GM12878 (cell line): ENCODE measurements around the gene EYS.

Experiments used
- ATF2 ChIP-seq: IDR thresholded peaks from 2 replicates; pipeline ENCODE4 v1.6.1; 2012; ENCODE audit warnings: low read length, inconsistent platforms
- ATF3 ChIP-seq: IDR thresholded peaks from 2 replicates; pipeline ENCODE4 v1.6.1; 2011; ENCODE audit warnings: low read depth, mild to moderate bottlenecking, low read length, moderate library complexity, borderline replicate concordance; ENCODE audit errors: extremely low read depth
- BACH1 ChIP-seq: fragments of 450-650 bp; IDR thresholded peaks from 2 replicates; pipeline ENCODE4 v1.6.1; 2017; ENCODE audit warnings: mild to moderate bottlenecking, borderline replicate concordance
- BCL11A ChIP-seq: IDR thresholded peaks from 2 replicates; pipeline ENCODE4 v1.6.1; 2011; ENCODE audit warnings: low read depth, low read length
- EP300 ChIP-seq, 2 experiments: fragments of 150-350 bp in 1 of 2; IDR thresholded peaks; 2 replicates each; pipeline ENCODE4 v1.6.1; 2011 to 2012; ENCODE audit warnings: low read depth in 2 of 2, low read length in 2 of 2, borderline replicate concordance in 1 of 2, improper control_type of control experiment in 1 of 2, inconsistent platforms in 1 of 2; ENCODE audit not compliant: control insufficient read depth in 1 of 2
- EZH2 ChIP-seq: IDR thresholded peaks from 2 replicates; pipeline ENCODE4 v1.6.1; 2012; ENCODE audit warnings: low read depth, mild to moderate bottlenecking, control low read depth, inconsistent platforms, low read length, borderline replicate concordance; ENCODE audit not compliant: control insufficient read depth
- HDAC2 ChIP-seq: fragments of 200-600 bp; sonication (generic); IDR thresholded peaks from 2 replicates; pipeline ENCODE4 v1.6.1; 2017
- MTA3 ChIP-seq: IDR thresholded peaks from 2 replicates; pipeline ENCODE4 v1.6.1; 2012; ENCODE audit warnings: low read length, inconsistent platforms, borderline replicate concordance
- MXI1 ChIP-seq: fragments of 150-350 bp; IDR thresholded peaks from 2 replicates; pipeline ENCODE4 v1.6.1; 2011; ENCODE audit warnings: low read depth, mild to moderate bottlenecking, inconsistent platforms, low read length, improper control_type of control experiment
- NFYB ChIP-seq: IDR thresholded peaks from 2 replicates; pipeline ENCODE4 v1.6.1; 2011; ENCODE audit warnings: low read depth, mild to moderate bottlenecking, low read length, improper control_type of control experiment, moderate library complexity; ENCODE audit not compliant: insufficient read depth
- POLR2AphosphoS5 ChIP-seq: IDR thresholded peaks from 2 replicates; pipeline ENCODE4 v1.6.1; 2011; ENCODE audit warnings: mild to moderate bottlenecking, low read length, inconsistent platforms
- RELA ChIP-seq: fragments of 450-650 bp; IDR thresholded peaks from 2 replicates; pipeline ENCODE4 v1.8.0; 2014; ENCODE audit warnings: borderline replicate concordance; ENCODE audit not compliant: partially characterized antibody
- ZNF24 ChIP-seq: fragments of 450-650 bp; IDR thresholded peaks from 2 replicates; pipeline ENCODE4 v1.6.1; 2017; ENCODE audit warnings: antibody characterized with exemption, mild to moderate bottlenecking
- TF ChIP-seq, protein P1 (sequence below), 3 experiments: IDR thresholded peaks in 2 of 3; conservative IDR thresholded peaks in 1 of 3; 2 replicates each; pipeline ENCODE4 v1.5.1; 2011; ENCODE audit warnings: low read depth in 3 of 3, low read length in 3 of 3, mild to moderate bottlenecking in 3 of 3, control low read depth in 2 of 3, moderate library complexity in 2 of 3, inconsistent platforms in 1 of 3, mixed read lengths in 1 of 3; ENCODE audit not compliant: control insufficient read depth in 2 of 3, insufficient read depth in 1 of 3; ENCODE audit errors: extremely low read depth in 1 of 3

DNA sequence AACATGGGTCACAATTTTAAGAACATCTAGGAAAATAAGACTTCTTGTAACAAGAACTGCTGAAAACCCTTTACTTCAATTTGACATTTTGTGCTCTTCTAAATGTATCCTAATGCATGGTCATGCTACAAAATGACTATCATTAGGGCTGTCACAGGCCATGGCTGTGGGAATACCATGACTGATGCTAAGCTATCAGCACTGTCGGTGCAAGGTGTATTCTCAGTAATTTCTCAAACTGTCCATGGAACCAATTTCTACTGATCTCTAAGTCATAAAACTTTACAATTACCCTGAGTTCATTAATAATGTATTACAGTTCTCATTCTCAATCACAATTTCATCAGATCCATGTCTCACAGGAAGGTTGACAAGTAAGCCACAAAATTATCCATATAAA lies 625.3 kb downstream of the EYS start:
- TF ChIP-seq ZNF24 = no peak
- TF ChIP-seq NFYB = no peak
- TF ChIP-seq POLR2AphosphoS5 = no peak
- TF ChIP-seq, protein P1, sequence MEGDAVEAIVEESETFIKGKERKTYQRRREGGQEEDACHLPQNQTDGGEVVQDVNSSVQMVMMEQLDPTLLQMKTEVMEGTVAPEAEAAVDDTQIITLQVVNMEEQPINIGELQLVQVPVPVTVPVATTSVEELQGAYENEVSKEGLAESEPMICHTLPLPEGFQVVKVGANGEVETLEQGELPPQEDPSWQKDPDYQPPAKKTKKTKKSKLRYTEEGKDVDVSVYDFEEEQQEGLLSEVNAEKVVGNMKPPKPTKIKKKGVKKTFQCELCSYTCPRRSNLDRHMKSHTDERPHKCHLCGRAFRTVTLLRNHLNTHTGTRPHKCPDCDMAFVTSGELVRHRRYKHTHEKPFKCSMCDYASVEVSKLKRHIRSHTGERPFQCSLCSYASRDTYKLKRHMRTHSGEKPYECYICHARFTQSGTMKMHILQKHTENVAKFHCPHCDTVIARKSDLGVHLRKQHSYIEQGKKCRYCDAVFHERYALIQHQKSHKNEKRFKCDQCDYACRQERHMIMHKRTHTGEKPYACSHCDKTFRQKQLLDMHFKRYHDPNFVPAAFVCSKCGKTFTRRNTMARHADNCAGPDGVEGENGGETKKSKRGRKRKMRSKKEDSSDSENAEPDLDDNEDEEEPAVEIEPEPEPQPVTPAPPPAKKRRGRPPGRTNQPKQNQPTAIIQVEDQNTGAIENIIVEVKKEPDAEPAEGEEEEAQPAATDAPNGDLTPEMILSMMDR (IDR thresholded peaks at IDR 0.05 in 2 of 3, conservative IDR thresholded peaks at IDR 0.05 in 1 of 3; ENCODE audit: control insufficient read depth in 2 of 3, extremely low read depth in 1 of 3, insufficient read depth in 1 of 3, low read depth in 3 of 3, low read length in 3 of 3) = no peak
- no peak for TF ChIP-seq MTA3
- TF ChIP-seq BCL11A = no peak
- no peak for TF ChIP-seq ATF3
- no peak for TF ChIP-seq HDAC2
- TF ChIP-seq EZH2 = no peak
- no peak for TF ChIP-seq RELA
- TF ChIP-seq EP300 (IDR thresholded peaks at IDR 0.05; ENCODE audit: borderline replicate concordance in 1 of 2, control insufficient read depth in 1 of 2, low read depth in 2 of 2, low read length in 2 of 2) = no peak
- TF ChIP-seq MXI1 = no peak
- no peak for TF ChIP-seq ATF2
- no peak for TF ChIP-seq BACH1
